Hematopoietic multipotent progenitor cell treated with erythropoietin and hydrocortisone succinate and interleukin-3 and kit ligand, for 17 days (in vitro differentiated cells): ENCODE results near the gene TMEM98.
"Not testable (repeated sequence)": the region's sequence is repeated elsewhere in the genome, so short reads cannot be mapped to it uniquely, and the experiment has no call there.

Experiments used
- DNase-seq: peaks from one replicate; pipeline ENCODE4 v3.0.0-alpha.2; 2015; ENCODE audit warnings: low spot score

TMEM98 gene

DNA sequence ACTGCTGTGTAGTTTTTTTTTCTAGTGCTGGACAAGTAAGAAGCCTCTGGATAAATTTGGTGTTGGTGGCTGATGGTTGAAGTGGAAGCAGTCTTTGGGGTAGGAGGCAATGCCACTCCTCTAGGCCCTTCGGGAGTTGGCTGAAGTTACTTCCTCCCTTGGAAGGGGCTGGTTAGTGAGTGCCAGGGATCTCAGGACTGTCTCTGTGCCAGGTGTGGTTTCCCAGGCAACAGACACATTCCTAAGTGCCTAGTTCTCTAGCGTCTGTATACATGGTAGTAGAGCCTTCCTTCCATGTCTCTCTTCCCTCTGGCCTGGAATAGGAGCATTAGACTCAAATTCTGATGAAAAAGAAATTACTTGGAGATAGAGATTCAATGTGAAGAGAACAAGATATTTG is 15.3 kb downstream of the TMEM98 start:
- no peak for DNase-seq

DNA sequence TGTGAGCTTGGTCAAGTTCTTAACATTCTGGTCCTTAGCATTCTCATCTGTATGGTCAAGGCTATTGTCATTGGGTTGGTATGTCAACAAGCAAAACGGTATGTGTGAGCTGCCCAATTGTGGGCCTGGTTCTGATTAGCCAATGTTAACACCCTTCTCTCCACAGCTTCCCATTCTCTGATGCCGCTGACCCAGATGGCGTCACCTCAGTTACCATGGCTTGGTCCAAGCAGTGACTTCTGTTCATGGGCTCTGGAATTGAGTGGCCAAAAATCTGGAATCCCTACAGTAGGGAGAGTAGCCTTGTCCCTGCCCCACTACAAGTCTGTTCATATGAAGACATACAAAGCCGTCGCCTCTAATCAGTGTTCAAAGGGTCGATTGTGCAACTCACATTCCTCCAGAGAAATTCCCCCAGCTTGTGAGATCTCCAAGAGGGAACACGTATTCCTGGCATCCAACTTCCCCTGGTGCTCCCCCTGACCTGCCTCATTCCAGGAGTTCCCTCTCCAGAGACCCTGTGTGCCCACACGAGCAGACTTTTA is 15.8 kb downstream of the TMEM98 start:
- no peak for DNase-seq

DNA sequence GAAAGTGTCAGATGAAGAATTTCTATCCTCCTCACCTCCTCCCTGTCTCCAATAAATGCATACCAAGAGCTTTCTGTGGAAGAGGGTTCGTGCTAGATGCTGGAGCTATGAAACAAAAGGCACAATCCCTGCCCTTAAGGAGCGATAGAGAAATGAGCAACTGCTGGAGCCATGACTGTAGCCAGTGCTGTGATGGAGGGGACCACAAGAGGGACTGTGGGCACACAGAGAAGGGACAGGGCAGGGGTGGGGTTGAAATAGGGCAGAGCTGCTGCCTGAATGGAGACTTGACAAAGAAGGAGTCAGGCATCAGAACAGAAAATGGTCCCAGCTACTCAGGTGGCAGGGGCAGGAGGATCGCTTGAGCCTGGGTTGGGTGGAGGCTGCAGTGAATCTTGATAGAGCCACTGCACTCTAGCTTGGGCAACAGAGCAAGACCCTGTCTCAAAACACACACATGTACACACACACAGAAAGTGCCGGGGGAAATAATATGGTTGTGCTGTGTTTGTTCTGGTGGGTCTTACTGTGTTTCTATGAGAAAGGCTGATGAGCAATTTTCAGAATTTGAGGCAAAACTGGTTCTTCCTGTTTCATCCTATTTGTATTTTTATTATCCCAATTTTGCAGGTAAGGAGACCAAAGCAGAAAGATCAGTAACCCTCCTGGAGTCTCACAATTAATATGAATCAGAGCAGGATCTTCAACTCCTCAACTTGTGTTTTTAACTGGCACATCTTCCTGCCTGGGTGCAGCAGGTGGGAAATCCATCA is 16.5 kb downstream of the TMEM98 start:
- no peak for DNase-seq

DNA sequence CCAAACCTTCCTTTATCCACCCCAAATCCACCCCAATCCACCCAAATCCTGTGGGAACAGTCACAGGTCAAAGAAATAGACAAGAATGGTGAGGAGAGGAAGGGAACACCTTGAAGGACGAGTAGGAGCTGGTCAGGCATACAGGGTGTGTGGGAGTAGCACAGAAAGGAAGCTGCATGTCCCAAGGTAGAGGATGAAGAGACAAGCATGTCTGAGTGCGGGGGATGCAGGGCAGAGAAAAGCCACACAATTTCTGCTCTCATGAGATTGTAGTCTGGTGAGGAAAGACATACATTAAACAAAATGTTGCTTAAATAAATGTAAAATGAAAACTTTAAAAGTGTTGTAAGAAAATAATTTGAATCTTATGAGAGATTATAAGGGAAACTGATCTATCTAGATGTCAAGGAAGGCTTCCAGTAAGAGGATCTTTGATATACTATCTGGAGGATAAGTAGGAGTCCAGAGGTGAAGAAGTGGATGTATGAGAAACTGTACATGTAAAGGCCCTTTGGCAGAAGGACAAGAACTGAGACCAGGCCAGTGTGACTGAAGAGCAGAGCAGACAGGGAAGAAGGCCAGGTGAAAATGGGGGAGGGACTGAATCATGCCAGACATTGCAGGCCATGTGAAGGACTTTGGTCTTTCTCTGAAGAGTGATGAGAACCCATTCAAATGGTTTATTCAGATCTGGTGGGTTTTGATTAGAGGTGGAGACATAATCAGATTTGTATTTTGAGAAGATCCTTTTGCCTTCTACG is 18.6 kb downstream of the TMEM98 start:
- DNase-seq: no peak

DNA sequence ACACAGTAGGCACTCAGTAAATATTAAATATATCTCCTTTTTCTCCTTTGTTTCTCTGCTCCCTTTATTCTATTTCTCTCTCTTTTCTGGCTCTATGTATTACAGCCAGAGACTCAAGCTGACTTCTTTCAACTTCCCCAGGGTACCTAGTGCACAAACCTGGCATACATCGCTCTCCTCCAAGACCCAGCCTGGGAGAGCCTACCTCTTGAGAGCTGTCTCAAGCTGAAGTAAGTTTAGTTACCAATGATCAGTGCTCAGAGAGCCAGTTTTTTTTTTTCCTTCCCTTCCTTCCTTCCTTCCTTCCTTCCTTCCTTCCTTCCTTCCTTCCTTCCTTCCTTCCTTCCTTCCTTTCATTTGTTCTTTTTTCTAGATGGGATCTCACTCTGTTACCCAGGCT is 19.8 kb downstream of the TMEM98 start:
- no peak for DNase-seq

DNA sequence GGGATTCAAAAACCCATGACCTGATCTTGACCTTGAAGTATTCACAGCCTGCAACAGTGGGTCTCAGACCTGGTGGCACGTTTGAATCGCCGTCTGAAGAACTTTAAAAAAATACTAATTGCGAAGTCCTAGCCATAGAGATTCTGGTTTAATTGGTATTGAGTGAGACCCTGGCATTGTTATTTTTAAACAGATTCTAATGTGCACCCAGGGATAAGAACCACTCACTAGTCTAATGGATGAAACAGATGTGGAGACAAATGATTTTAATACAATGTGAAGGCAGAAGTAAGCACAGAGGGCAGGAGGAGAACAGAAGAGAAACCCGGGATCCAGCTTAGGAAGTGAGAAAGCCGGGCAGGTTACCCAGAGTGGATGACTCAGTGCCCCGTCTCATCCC is 21.2 kb downstream of the TMEM98 start:
- no peak for DNase-seq

DNA sequence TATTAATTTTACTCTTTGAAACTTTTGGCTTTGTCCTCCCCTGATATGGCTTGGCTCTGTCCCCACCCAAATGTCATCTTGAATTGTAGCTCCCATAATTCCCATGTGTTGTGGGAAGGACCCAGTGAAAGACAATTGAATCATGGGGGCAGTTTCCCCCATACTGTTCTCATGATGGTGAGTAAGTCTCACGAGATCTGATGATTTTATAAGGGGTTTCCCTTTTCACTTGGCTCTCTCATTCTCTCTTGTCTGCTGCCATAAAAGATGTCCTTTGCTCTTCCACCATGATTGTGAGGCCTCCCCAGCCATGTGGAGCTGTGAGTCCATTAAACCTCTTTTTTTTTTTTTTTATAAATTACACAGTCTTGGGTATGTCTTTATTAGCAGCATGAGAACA is 24.5 kb downstream of the TMEM98 start:
- DNase-seq: not testable (repeated sequence)

DNA sequence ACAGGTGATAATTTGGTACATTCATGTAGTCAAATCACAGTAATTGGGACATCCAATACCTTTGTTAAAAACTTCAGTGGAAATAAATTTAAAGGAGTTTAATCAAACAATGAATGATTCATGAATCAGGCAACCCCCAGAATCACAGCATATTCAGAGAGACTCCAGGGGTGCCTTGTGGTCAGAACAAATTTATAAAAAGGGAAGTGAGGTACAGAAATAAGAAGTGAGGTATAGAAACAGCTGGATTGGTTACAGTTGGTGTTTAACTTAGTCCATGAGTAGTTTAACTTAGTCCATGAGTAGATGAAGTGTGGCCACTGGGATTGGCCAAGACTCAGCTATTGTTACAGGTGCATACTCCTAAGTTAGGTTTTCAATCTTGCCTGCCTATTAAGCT is 25.1 kb downstream of the TMEM98 start:
- DNase-seq: no peak

DNA sequence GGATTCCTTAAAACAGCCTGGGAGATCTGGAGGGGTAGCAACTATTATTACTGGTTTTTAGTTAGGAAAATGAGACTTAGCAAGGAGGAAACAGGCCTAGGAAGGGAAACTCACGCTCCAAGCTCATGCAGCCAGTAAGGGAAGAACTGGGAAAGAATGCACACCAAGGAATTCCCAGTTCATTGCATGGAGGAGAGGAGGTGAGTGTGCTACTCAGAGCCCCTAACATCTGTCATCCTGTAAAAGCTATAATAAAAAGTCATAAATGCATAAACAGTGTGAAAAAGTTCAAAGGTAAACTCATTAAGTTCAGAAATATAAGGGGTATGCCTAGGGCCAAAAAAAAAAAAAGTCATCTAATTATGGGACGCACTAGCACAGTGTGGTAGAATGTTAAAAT is 25.9 kb downstream of the TMEM98 start:
- DNase-seq: no peak

DNA sequence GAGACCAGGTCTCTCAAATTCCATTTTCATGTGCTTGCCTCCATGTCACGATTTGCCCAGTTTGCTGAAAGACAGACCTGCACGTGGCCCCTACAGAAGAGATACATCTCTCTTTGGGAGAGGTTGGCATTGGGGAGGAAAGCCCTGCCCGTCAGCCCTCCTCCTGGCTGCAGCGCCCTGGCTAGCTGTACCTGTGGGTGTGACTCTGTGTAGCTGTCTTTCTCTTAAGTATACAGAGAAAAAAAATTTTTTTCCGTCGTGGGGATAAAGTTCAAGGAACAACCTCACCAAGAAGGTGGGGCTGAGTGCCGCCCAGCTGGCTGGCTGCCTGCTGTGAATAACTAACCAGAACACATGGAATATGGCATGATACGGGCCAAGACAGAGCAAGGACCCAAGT is 26.5 kb downstream of the TMEM98 start:
- no peak for DNase-seq

DNA sequence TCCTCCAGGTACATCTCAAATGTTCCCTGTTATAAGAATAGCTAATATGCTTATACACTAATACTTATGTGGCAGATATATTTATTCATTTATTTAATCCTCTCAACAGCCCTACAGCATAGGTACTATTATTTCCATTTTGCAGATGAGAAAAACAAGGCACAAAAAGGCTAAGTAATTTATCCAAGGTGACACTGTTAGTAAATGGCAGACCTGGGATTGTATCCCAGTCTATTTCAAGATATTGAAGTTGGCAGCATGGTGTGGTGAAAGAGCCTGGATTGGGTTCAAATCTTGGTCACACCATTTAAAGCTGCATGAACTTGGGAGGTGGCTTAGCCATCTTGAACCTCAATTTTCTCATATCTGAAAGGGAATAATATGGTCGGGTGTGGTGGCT is 27.2 kb downstream of the TMEM98 start:
- DNase-seq: no peak

DNA sequence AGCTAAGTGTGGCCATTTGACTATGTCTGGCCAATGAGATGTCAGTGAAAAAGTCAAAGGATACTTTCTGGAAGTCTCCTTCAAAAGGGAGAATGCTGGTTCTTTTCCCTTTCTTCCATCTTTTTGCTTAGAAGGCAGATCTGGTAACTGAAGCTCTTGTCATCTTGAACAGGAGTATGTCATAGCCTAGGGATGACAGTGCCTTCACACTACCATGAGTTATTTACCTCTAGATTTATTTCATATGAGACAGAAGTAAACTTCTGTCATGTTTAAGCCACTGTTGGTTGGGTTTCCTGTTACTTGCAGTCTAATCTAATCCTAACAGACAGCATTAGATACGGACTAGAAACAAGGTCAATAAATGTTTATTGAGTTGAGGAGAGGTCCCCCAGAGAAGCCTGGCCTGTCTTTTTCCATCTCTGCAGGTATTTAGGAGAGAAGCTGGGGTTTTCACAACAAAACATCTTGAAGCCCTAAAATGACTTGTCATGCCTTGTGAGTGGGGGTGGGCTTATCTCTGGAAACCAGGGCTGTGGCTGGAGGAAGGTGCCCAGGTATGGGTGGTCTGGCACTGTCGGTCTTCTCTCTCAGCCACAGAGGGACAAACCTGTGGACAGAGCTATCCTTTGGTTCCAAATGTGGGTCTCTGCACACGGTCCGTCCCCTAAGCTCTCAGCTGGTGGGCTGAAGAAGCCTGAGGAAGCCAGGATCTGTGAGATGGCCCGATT is 28.5 kb downstream of the TMEM98 start:
- no peak for DNase-seq

DNA sequence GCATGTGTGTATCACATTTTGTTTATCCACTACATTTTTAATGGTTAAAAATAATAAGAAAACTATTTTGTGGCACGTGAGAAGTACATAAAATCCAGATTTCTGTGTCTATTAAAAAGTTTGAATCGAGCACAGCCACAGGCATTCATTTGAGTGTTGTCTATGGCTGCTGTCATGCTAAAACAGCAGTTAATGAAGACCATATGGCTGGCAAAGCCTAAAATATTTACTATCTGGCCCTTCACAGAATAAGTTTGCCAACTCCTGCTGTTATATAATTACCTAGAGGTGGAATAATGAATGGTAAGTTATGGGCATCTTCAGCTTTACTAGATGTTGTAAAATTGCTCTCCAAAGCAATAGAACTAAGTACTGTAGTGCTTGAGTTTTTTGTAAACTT is 30.5 kb downstream of the TMEM98 start:
- no peak for DNase-seq

DNA sequence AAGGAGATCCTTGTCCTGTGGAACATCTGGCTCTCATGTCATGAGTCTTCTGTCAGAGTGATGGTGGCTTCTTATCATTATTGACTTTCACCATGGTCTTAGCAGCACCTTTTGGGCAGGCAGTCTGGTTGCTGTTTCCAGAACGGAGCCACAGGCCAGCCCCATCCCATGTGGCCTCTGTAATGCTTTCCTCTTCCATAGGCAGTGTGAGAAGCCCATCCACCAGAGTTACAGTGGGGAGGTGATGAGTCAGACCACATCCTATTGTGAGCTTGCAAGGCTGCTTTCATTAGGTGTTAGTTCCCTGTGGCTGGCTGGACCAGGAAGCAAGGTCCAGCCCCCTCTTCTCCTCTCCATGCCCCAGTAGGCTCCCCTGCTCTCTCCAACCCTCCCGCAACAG is 32.9 kb downstream of the TMEM98 start:
- no peak for DNase-seq

DNA sequence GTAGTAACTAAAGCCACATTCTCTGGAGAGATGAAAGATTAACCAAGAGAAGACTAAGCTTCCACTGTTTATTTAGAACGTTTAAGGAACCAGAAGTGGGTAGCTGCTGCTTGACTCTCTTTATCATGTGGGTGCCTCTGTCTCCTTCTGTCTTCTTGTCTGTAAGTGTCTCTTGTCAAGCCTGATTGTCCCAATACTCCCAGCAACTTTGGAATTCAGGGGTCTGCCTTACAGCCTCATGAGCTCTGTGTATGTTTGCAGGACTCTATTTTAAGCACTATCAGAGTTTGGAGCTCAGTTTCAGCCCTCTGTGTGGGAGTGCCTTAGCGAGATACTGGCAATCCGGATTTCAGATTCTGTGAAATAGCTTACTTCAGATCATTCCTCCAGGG is 34.4 kb downstream of the TMEM98 start:
- DNase-seq: no peak

DNA sequence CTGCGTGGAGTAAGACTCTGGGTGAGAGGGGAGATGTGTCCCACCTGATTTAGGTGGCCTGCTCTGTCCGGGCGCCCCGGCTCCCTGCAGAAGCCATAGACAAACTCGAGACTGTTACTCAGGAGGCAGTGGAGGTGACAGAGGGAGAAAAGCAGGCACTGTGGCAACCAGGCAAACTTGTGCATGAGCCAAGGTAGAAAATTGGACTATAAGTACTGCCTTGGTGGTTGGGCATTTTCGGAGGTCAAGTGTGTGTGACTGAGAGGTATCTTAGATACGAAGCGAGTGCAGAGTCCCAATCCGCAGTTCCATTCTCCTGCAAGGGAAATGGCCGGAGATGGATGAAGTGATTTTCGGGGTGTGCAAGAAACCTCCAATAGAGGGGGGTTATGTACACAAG is 36.6 kb downstream of the TMEM98 start:
- no peak for DNase-seq

DNA sequence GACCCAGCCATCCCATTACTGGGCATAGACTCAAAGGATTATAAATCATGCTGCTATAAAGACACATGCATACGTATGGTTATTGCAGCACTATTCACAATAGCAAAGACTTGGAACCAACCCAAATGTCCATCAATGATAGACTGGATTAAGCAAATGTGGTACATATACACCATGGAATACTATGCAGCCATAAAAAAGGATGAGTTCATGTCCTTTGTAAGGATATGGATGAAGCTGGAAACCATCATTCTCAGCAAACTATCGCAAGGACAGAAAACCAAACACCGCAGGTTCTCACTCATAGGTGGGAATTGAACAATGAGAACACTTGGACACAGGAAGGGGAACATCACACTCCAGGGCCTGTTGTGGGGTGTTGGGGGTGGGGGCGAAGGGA is 41.3 kb downstream of the TMEM98 start:
- not testable (repeated sequence) for DNase-seq

DNA sequence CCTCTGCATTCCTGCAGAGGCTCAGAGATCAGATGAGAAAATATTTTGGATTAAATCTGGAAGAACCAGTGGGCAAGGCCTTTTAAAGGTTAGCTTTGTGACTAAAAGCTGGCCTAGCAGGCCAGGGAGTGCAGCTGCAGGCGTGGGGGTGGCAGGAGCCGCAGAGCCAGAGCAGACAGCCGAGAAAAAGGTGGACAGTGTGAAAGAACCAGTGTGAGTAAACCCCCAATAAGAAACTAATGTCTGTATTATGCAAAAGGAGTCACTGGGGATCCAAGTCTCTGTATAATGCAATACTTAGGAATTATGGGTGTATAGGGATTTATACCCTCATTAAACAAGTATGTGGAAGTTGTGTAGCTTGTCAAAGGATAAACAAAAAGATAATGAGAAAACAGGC is 42.3 kb downstream of the TMEM98 start:
- no peak for DNase-seq

DNA sequence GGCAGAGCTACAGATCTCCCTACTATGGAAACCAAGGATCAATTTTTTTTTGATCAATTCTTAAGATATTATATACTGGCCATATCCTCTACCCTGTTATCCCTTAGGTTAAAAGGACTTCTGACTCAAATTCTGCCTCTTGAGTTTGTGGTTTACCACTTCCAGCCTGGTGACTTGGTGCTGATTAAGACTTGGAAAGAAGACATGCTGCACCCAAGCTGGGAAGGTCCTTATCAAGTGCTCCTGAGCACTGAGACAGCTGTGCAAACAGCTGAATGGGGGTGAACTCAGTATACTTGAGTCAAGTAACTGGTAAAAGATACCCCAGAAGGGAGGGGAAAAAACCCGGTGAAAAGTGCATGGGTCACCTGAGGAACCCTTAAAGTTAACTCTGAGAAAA is 43.2 kb downstream of the TMEM98 start:
- DNase-seq: peak; percentile 54

DNA sequence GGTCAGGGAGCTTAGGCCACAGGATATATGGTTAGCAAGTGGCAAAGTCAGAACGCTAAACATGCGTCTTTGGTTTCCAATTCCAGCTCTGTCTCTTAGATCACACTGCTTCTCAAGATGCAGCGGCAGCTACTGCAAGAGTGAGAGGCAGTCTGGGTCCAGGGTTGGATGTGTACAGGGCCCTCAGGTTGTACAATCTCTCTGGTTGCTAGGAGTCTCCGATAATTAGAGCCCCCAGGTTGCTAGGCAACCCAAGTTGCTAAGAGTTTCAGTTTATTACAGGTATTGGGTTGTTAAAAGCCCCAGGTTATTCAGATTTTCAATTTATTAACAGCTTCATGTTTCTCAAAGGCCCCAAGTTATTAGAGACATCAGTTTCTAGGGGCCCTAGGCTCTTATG is 48.2 kb downstream of the TMEM98 start:
- no peak for DNase-seq

DNA sequence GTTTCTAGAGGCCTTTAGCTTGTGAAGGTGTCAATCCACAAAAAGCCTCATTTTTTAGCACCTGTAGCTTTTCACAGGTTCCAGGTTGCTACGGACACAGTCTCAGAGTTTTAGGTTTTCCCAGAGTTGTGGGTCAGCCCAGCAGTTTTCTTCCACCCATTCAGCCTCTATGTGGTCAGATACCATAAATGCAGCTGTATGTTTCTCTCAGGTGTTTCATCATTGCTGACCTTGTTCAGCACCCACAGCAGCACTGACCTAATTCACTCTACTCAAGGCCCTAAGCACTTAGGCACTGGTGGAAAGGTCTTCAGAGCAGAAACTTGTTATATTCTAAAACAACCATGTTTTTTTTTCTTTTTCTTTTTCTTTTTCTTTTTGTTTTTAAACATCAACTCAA is 48.7 kb downstream of the TMEM98 start:
- DNase-seq: no peak

DNA sequence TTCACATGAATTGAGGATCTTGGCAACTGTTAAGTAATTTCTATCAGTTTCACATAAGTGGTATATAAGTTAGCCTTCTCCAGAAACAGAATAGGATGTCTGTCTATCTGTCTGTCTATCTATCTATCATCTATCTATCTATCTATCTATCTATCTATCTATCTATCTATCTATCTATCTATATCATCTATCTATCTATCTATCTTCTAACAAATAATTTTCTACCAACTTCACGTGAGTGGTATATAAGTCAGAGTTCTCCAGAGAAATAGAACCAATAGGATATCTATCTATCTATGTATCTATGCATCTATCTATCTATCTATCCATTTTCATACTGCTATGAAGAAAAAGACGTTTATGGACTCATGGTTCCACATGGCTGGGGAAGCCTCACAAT is 52.3 kb downstream of the TMEM98 start:
- no peak for DNase-seq

DNA sequence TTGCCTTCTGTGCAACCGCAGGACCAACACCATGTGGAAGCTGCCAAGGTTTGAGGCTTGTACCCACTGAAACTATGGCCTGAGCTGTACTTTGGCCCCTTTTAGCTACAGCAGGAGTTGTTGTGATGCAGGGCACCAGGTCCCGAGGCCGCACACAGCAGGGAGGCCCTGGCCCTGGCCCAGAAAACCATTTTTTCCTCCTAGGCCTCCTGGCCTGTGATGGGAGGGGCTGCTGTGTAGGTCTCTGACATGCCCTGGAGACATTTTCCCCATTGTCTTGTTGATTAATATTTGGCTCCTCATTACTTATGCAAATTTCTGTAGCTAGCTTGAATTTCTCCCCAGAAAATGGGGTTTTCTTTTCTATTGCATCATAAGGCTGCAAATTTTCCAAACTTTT is 53.7 kb downstream of the TMEM98 start:
- DNase-seq: not testable (repeated sequence)
